ENCODE results near the gene HOXA11. TPM values are rescaled to one million over a fixed set of nuclear protein-coding genes. Genes with fewer than 3 reads are reported as not detected.
A peak's percentile ranks its signal among the peaks of the same experiment; 100 is the strongest.

HOXA11 gene
- total and polyA plus RNA-seq, 7 experiments from 2014 or later: not detected

GRCh38 chr7:27160546-27161213 lies 24.4 kb downstream of the HOXA11 start:
- no peaks in the 10 kb centered on the region for H3K9me3 ChIP-seq (ENCODE audit: control insufficient read depth in 2 of 3, low read length in 3 of 3)
- ATAC-seq (peak; percentile 91), DNase-seq (peak; percentile 69 to 89 (median 84))
- Mint-ChIP-seq H3K9me3 (peaks cover 0 to 13% (median 0%) of the 10 kb centered on the region in 11 donors), H3K27ac (peak overlapping the region in 1 of 9 donors; percentile 33), H3K27me3 (peaks cover 62 to 89% (median 77%) of the 10 kb centered on the region in 5 donors), H3K4me1 (peaks cover 15 to 52% (median 34%) of the 10 kb centered on the region in 7 donors), H3K4me3 (peak overlapping the region; percentile 71 to 88 (median 80)), H3K36me3 (peaks cover 0 to 3% (median 0%) of the 10 kb centered on the region in 5 donors)
- H3K4me1 ChIP-seq (ENCODE audit: control insufficient read depth in 2 of 2, insufficient read depth in 2 of 2, low read length in 2 of 2): peaks cover 24 to 38% of the 10 kb centered on the region in 2 donors
- peaks cover 27 to 61% of the 10 kb centered on the region in 2 donors for H3K27me3 ChIP-seq (ENCODE audit: control insufficient read depth in 2 of 2, insufficient read depth in 2 of 2, low read length in 2 of 2)
- ChIA-PET CTCF (interaction anchor here (0.5 to 3.4 kb wide), 17 partner anchors 11 to 1268 kb away, joined by 3 to 42 read pairs (median 4); no protein-coding TSS in a partner anchor), POLR2A (interaction anchor here (0.6 to 1.1 kb wide), 6 partner anchors 18 to 1267 kb away, joined by 3 to 6 read pairs (median 3); no protein-coding TSS in a partner anchor)
- H3K27ac ChIP-seq (ENCODE audit: low read depth, low read length): no peak overlapping the region
- H3K4me3 ChIP-seq (ENCODE audit: low read length): peak overlapping the region; percentile 81
- H3K36me3 ChIP-seq (ENCODE audit: control insufficient read depth in 2 of 3, insufficient read depth in 3 of 3, low read length in 3 of 3): no peaks in the 10 kb centered on the region
- intact Hi-C loops (cut with micrococcal nuclease): loop anchor here (1.0 to 5.0 kb wide), 16 partner anchors 10 to 1300 kb away; partner anchors contain the start of genes EVX1 (in 1 of the 2) and SNX10 (in 1 of the 2)

GRCh38 chr7:27160145-27160545 lies 24.9 kb downstream of the HOXA11 start:
- ChIA-PET CTCF (interaction anchor here (0.8 to 3.4 kb wide), 5 partner anchors 10 to 790 kb away, joined by 3 to 42 read pairs (median 6); no protein-coding TSS in a partner anchor), POLR2A (interaction anchor here (0.6 to 1.0 kb wide), 2 partner anchors 26 to 478 kb away, joined by 3 read pairs; no protein-coding TSS in a partner anchor)
- peak in 1 of 9 donors; percentile 51 for DNase-seq
- H3K27me3 ChIP-seq (ENCODE audit: control insufficient read depth in 2 of 2, insufficient read depth in 2 of 2, low read length in 2 of 2): peaks cover 28 to 61% of the 10 kb centered on the region in 2 donors
- peaks cover 0 to 11% (median 0%) of the 10 kb centered on the region in 11 donors for H3K9me3 Mint-ChIP-seq
- H3K4me3 Mint-ChIP-seq: peak overlapping the region; percentile 25 to 88 (median 72)
- H3K36me3 ChIP-seq (ENCODE audit: control insufficient read depth in 2 of 3, insufficient read depth in 3 of 3, low read length in 3 of 3): no peaks in the 10 kb centered on the region
- ATAC-seq: peak; percentile 14
- peaks cover 17 to 54% (median 35%) of the 10 kb centered on the region in 7 donors for H3K4me1 Mint-ChIP-seq
- no peaks in the 10 kb centered on the region for H3K36me3 Mint-ChIP-seq
- H3K4me1 ChIP-seq (ENCODE audit: control insufficient read depth in 2 of 2, insufficient read depth in 2 of 2, low read length in 2 of 2): peaks cover 25 to 39% of the 10 kb centered on the region in 2 donors
- no peaks in the 10 kb centered on the region for H3K9me3 ChIP-seq (ENCODE audit: control insufficient read depth in 2 of 3, low read length in 3 of 3)
- no peak overlapping the region for H3K27ac ChIP-seq (ENCODE audit: low read depth, low read length)
- H3K27me3 Mint-ChIP-seq: peaks cover 64 to 89% (median 79%) of the 10 kb centered on the region in 5 donors
- H3K27ac Mint-ChIP-seq: peak overlapping the region in 3 of 9 donors; percentile 9 to 33 (median 11)
- H3K4me3 ChIP-seq (ENCODE audit: low read length): peak overlapping the region; percentile 81
- intact Hi-C loops (cut with micrococcal nuclease): loop anchor here (2.0 to 5.0 kb wide), 8 partner anchors 37 to 1299 kb away; partner anchors contain the start of genes EVX1 (in 1 of the 2) and SNX10 (in 1 of the 2)

- H3K36me3 Mint-ChIP-seq: peaks cover 0 to 3% (median 0%) of the 10 kb centered on the region in 5 donors
- ChIA-PET POLR2A (no interaction called here), CTCF (interaction anchor here (0.8 to 1.8 kb wide), 3 partner anchors 10 to 790 kb away, joined by 3 to 6 read pairs (median 6); no protein-coding TSS in a partner anchor)
- H3K9me3 Mint-ChIP-seq: peaks cover 0 to 11% (median 0%) of the 10 kb centered on the region in 11 donors
- H3K4me1 ChIP-seq (ENCODE audit: control insufficient read depth in 2 of 2, insufficient read depth in 2 of 2, low read length in 2 of 2): peaks cover 25 to 40% of the 10 kb centered on the region in 2 donors
- no peaks in the 10 kb centered on the region for H3K36me3 ChIP-seq (ENCODE audit: control insufficient read depth in 2 of 3, insufficient read depth in 3 of 3, low read length in 3 of 3)
- DNase-seq (no peak), ATAC-seq (no peak)
- peaks cover 21 to 56% (median 41%) of the 10 kb centered on the region in 7 donors for H3K4me1 Mint-ChIP-seq
- intact Hi-C loops (cut with micrococcal nuclease): loop anchor here (1.0 to 5.0 kb wide), 13 partner anchors 9 to 1305 kb away; partner anchors contain the start of genes CBX3 (in 1 of the 2), EVX1 (in 1 of the 2), HNRNPA2B1 (in 1 of the 2) and HOXA1 (in 1 of the 2)
- no peak overlapping the region for H3K27ac ChIP-seq (ENCODE audit: low read depth, low read length)
- H3K9me3 ChIP-seq (ENCODE audit: control insufficient read depth in 2 of 3, low read length in 3 of 3): no peaks in the 10 kb centered on the region
- peak overlapping the region in 2 of 9 donors; percentile 9 to 11 for H3K27ac Mint-ChIP-seq
- H3K4me3 Mint-ChIP-seq: peak overlapping the region; percentile 33 to 88 (median 74)
- peaks cover 67 to 92% (median 82%) of the 10 kb centered on the region in 5 donors for H3K27me3 Mint-ChIP-seq
- H3K4me3 ChIP-seq (ENCODE audit: low read length): peak overlapping the region; percentile 81
- H3K27me3 ChIP-seq (ENCODE audit: control insufficient read depth in 2 of 2, insufficient read depth in 2 of 2, low read length in 2 of 2): peaks cover 34 to 61% of the 10 kb centered on the region in 2 donors
Measured at GRCh38 chr7:27159266-27160144, 25.5 kb downstream of the HOXA11 start.

- no peak overlapping the region for H3K4me3 ChIP-seq (ENCODE audit: low read length)
- ATAC-seq (no peak), DNase-seq (peak in 1 of 9 donors; percentile 28)
- no peak overlapping the region for H3K27ac ChIP-seq (ENCODE audit: low read depth, low read length)
- H3K9me3 ChIP-seq (ENCODE audit: control insufficient read depth in 2 of 3, low read length in 3 of 3): no peaks in the 10 kb centered on the region
- Mint-ChIP-seq H3K36me3 (peaks cover 0 to 3% (median 0%) of the 10 kb centered on the region in 5 donors), H3K4me1 (peaks cover 23 to 59% (median 48%) of the 10 kb centered on the region in 7 donors), H3K4me3 (peak overlapping the region in 9 of 10 donors; percentile 15 to 81 (median 25)), H3K27ac (peak overlapping the region in 7 of 9 donors; percentile 15 to 81 (median 74)), H3K27me3 (peaks cover 68 to 92% (median 84%) of the 10 kb centered on the region in 5 donors), H3K9me3 (peaks cover 0 to 7% (median 0%) of the 10 kb centered on the region in 11 donors)
- H3K36me3 ChIP-seq (ENCODE audit: control insufficient read depth in 2 of 3, insufficient read depth in 3 of 3, low read length in 3 of 3): no peaks in the 10 kb centered on the region
- intact Hi-C loops (cut with micrococcal nuclease): loop anchor here (1.0 to 5.0 kb wide), 5 partner anchors 10 to 1304 kb away; partner anchors contain the start of genes CBX3 (in 1 of the 2), HNRNPA2B1 (in 1 of the 2) and HOXA1 (in 1 of the 2)
- H3K27me3 ChIP-seq (ENCODE audit: control insufficient read depth in 2 of 2, insufficient read depth in 2 of 2, low read length in 2 of 2): peaks cover 41 to 61% of the 10 kb centered on the region in 2 donors
- POLR2A ChIA-PET: no interaction called here
- CTCF ChIA-PET: interaction anchor here (1.3 to 1.8 kb wide), 2 partner anchors 9 to 789 kb away, joined by 6 read pairs; no protein-coding TSS in a partner anchor
- peaks cover 25 to 40% of the 10 kb centered on the region in 2 donors for H3K4me1 ChIP-seq (ENCODE audit: control insufficient read depth in 2 of 2, insufficient read depth in 2 of 2, low read length in 2 of 2)
Measured at GRCh38 chr7:27158436-27159265, 26.4 kb downstream of the HOXA11 start.

GRCh38 chr7:27157702-27158431 lies 27.2 kb downstream of the HOXA11 start:
- Mint-ChIP-seq H3K27ac (peak overlapping the region in 6 of 9 donors; percentile 20 to 81 (median 75)), H3K4me3 (peak overlapping the region in 9 of 10 donors; percentile 9 to 63 (median 25)), H3K9me3 (peaks cover 0 to 7% (median 0%) of the 10 kb centered on the region in 11 donors), H3K36me3 (peaks cover 0 to 3% (median 0%) of the 10 kb centered on the region in 5 donors), H3K27me3 (peaks cover 68 to 91% (median 83%) of the 10 kb centered on the region in 5 donors), H3K4me1 (peaks cover 23 to 60% (median 49%) of the 10 kb centered on the region in 7 donors)
- POLR2A ChIA-PET: interaction anchor here (0.9 to 1.3 kb wide), 3 partner anchors 10 to 31 kb away, joined by 3 to 4 read pairs (median 3); partner anchors contain the start of gene HOXA6
- Histone ChIP-seq H3K9me3 (ENCODE audit: control insufficient read depth in 2 of 3, low read length in 3 of 3) (no peaks in the 10 kb centered on the region), H3K27ac (ENCODE audit: low read depth, low read length) (no peak overlapping the region), H3K4me3 (ENCODE audit: low read length) (no peak overlapping the region), H3K27me3 (ENCODE audit: control insufficient read depth in 2 of 2, insufficient read depth in 2 of 2, low read length in 2 of 2) (peaks cover 49 to 65% of the 10 kb centered on the region in 2 donors), H3K36me3 (ENCODE audit: control insufficient read depth in 2 of 3, insufficient read depth in 3 of 3, low read length in 3 of 3) (no peaks in the 10 kb centered on the region), H3K4me1 (ENCODE audit: control insufficient read depth in 2 of 2, insufficient read depth in 2 of 2, low read length in 2 of 2) (peaks cover 25 to 40% of the 10 kb centered on the region in 2 donors)
- DNase-seq: peak in 1 of 9 donors; percentile 21
- CTCF ChIA-PET: no interaction called here
- intact Hi-C loops (cut with micrococcal nuclease): loop anchor here (1.0 to 5.0 kb wide), 5 partner anchors 10 to 1303 kb away; partner anchors contain the start of genes CBX3 (in 1 of the 2), HNRNPA2B1 (in 1 of the 2) and HOXA1 (in 1 of the 2)
- ATAC-seq: no peak

All from naive thymus-derived CD4-positive, alpha-beta T cell (primary cell).